22Rv1 (cell line): ENCODE data around the gene PDZRN3.
A peak's percentile ranks its signal among the peaks of the same experiment; 100 is the strongest.

Source experiments
- H3K27ac ChIP-seq: fragments of 450-650 bp; 2 replicates; pipeline ENCODE4 v1.5.1; 2017
- ZFX ChIP-seq: fragments of 450-650 bp; IDR thresholded peaks from 2 replicates; pipeline ENCODE4 v1.6.1; 2017; ENCODE audit warnings: antibody characterized with exemption, borderline replicate concordance
- TF ChIP-seq, protein P1 (sequence below): fragments of 450-650 bp; IDR thresholded peaks from 2 replicates; pipeline ENCODE4 v1.5.1; 2017; ENCODE audit warnings: mild to moderate bottlenecking

The PDZRN3 gene

DNA sequence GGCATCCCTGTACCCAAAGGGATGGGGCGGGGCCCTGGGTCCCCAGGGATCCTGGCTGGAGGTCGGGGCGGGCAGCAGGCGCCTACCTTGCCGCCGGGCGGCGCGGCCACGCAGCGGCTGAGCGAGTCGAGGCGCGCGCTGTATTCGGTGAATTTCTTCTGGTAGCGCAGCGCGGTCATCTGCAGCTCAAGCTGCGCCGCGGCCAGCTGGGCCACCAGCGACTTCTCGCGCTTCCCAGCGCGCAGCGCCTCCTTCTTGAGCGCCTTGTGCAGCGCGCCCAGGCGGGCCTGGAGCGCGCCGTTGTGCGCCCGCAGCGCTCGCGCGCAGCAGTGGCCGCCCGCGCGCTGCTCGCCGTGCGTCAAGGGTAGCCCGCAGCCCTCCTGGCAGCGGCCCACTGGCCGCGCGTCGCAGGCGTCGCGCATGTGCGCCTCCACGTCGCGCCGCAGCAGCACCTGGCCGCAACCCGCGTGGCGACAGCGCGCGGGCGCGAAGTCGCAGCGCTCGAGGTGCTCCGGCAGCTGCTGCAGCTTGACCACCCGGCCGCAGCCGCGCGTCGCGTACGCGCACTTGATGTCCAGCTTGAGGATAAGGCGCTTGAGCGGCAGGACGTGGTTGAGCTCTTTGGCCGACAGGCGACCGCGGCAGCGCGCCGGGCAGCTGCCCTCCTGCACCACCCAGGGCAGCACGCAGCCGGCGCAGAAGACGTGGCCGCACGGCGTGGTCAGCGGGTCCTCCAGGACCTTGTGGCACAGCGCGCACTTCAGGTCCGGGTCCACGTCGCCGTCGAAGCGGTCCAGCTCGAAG, 522 bp downstream of the PDZRN3 start:
- H3K27ac ChIP-seq = peak overlapping the region; percentile 51
- TF ChIP-seq ZFX = no peak
- TF ChIP-seq, protein P1, sequence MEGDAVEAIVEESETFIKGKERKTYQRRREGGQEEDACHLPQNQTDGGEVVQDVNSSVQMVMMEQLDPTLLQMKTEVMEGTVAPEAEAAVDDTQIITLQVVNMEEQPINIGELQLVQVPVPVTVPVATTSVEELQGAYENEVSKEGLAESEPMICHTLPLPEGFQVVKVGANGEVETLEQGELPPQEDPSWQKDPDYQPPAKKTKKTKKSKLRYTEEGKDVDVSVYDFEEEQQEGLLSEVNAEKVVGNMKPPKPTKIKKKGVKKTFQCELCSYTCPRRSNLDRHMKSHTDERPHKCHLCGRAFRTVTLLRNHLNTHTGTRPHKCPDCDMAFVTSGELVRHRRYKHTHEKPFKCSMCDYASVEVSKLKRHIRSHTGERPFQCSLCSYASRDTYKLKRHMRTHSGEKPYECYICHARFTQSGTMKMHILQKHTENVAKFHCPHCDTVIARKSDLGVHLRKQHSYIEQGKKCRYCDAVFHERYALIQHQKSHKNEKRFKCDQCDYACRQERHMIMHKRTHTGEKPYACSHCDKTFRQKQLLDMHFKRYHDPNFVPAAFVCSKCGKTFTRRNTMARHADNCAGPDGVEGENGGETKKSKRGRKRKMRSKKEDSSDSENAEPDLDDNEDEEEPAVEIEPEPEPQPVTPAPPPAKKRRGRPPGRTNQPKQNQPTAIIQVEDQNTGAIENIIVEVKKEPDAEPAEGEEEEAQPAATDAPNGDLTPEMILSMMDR = peak; percentile 38

DNA sequence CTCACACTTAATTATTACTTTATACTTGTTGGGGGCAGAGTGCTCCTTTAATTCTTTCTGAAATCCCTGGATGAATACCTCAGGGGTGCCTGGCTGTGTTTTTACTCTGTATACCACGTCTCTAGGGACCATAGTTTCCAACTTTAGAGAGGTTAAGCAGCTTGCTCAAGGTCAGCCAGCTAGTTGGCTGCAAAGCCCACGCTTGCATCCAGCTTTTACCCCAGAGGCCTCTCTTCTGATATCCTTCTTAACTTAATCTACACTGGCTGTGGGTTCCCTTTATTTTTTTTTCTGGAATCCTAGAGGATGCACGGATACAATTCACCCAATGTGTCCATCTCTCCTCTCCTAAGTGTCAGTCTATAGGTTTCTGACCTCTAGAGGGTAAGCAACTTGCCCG, 1.4 kb downstream of the PDZRN3 start:
- H3K27ac ChIP-seq = no peak overlapping the region
- TF ChIP-seq ZFX = no peak
- TF ChIP-seq, protein P1 = no peak

DNA sequence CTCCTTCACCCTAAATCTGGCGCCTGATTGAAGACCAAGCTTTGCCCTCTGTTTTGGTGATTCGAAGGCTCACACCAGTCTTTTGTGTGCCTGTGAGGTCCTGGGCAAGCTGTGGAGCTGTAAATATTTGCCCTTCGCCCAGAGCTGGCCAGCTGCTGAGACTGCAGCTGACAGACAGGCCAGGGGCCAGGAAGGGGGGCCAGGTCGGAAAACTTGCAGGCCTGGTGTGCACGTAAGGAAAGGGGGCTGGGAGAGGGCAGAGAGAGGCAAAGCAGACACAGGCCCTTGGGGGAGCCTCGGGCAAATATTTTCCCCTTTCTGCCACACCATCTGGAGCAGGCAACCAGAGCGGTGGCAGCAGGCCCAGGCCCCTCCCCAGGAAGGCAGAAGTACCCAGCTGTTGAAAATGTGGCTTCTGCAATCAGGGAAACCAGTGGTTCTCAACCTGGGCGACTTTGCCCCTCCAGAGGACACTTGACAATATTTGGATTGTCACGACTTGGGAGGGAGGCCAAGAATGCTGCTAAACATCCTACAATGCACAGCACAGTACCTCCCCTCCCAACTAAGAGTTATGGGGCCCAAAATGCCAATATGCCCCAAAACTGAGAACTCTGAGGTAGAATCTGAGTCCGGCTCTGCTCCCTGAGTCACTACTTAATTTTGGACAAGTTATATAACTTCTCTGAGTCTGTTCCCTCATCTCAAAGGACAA, 2.5 kb downstream of the PDZRN3 start:
- TF ChIP-seq, protein P1 = no peak
- TF ChIP-seq ZFX = no peak

DNA sequence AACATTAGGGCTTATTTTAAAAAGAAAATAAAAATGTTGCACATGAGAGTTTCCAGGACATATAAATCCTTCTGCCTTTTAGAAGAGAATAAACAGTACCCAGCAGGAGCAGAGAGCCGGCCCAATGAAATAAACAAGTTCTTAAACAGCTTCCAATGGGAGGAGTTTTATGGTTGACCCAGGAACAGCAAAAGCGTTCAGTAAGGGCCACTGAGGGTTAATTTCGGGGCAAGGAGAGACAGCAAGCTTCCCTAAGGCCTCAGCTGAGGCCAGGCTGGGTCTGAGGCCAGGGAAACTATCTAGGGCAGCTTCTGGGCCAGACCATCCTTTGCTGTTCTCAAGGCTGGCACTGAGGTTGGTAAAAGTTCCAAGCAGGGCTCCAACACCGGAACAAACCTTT, 3.4 kb downstream of the PDZRN3 start:
- no peak for TF ChIP-seq ZFX
- TF ChIP-seq, protein P1 = no peak
- no peak overlapping the region for H3K27ac ChIP-seq

More for the DNA sequence above, 2.5 kb downstream of the PDZRN3 start:
- no peak overlapping the region for H3K27ac ChIP-seq

DNA sequence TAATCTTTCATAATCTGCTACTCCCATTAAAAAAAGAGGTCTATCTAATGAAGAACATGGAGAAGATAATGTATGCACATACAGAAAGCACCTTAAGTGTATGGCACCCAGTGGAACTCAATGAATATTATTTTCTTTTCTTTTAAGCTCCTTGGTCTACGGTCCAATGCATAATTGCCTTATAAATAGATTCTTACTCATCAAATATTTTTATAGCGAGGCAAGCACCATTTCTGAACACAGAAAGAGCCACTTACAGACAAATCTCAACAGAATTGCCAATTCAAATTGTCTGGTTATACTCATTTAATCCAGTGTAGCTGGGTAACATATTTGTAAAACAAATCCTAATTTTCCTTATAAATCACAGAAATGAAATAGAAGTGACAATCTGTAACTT, 6.3 kb downstream of the PDZRN3 start:
- TF ChIP-seq, protein P1 = no peak
- TF ChIP-seq ZFX = no peak
- H3K27ac ChIP-seq = no peak overlapping the region

DNA sequence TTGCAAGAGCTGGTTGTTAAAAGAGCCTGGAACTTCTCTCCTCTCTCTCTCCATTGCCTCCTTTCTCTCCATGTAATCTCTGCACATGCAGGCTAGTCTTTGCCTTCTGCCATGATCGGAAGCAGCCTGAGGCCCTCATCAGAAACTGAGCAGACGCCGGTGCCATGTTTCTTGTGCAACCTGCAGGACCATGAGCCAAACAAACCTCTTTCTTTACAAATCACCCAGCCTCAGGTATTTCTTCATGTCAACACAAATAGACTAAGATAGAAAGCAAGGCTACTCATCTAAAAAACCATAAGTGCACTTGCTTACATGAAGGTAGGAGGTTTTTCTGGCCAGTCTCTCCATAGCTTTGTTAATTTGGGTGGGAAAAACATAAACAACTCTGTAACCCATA, 8.7 kb downstream of the PDZRN3 start:
- H3K27ac ChIP-seq = no peak overlapping the region
- TF ChIP-seq, protein P1 = no peak
- no peak for TF ChIP-seq ZFX

DNA sequence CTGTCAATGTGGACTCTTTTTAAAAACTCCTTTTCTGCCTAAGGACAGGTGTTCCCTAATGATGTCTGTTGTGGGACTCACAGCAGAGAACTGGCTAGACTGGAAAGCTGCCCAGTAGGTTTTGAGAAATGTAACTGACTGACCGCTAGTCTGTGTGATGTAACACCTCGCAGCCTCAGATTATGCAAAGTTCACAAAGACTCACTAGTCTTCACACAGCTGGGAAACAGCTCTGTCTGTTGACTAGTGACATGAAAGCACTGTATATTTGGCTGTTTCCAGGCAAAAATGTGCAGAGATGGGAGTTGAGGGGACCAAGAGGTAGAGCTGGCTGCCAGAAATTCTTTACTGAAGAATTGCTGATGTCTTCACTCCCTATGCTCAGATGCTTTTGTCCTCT, 10.3 kb downstream of the PDZRN3 start:
- TF ChIP-seq, protein P1 = no peak
- no peak for TF ChIP-seq ZFX

More for the DNA sequence above, 10.3 kb downstream of the PDZRN3 start:
- H3K27ac ChIP-seq = no peak overlapping the region
